Panc1 (cell line): ENCODE data around the gene CWC27. TPM values are rescaled to one million over a fixed set of nuclear protein-coding genes. Genes with fewer than 3 reads are reported as not detected.
A peak's percentile ranks its signal among the peaks of the same experiment; 100 is the strongest.

Experiments
- ATAC-seq: fragments of 200-7000 bp; cut with Tn5 transposase; 2 replicates; pipeline ENCODE4 v1.9.1; 2020; ENCODE audit warnings: mild to moderate bottlenecking, moderate library complexity
- BruUV-seq: library from RNA; stranded (reverse); fragments of 400-500 nt; replicated peaks from 2 replicates; lab custom pipeline; 2021; lab: Mats Ljungman, UMichigan
- CTCF ChIA-PET: fragments of 300-600 bp; sonication (Branson Sonifier 250); formaldehyde crosslinking; loops from one replicate; lab custom pipeline; 2022; ENCODE audit warnings: antibody characterized with exemption; lab: Charles Lee
- POLR2A ChIA-PET: fragments of 300-600 bp; sonication (Branson Sonifier 250); formaldehyde crosslinking; loops from one replicate; lab custom pipeline; 2022; ENCODE audit warnings: antibody characterized with exemption; lab: Charles Lee
- DNase-seq: peaks from one replicate; pipeline ENCODE4 v3.0.0-alpha.2; 2010; ENCODE audit warnings: low read depth, low spot score
- H3K27ac ChIP-seq: 2 replicates; pipeline ENCODE4 v1.5.1; 2011; ENCODE audit warnings: mild to moderate bottlenecking, low read length, inconsistent platforms
- H3K27me3 ChIP-seq: fragments of 200-500 bp; sonication (Bioruptor generic); 2 replicates; pipeline ENCODE4 v1.6.0; 2014; ENCODE audit warnings: low read length, inconsistent platforms; ENCODE audit not compliant: control insufficient read depth, insufficient read depth
- H3K36me3 ChIP-seq: fragments of 200-500 bp; sonication (Bioruptor generic); 2 replicates; pipeline ENCODE4 v1.5.1; 2014; ENCODE audit warnings: inconsistent platforms, mild to moderate bottlenecking, low read length, moderate library complexity; ENCODE audit not compliant: control insufficient read depth, insufficient read depth
- H3K4me1 ChIP-seq: 2 replicates; pipeline ENCODE4 v1.5.1; 2011; ENCODE audit warnings: inconsistent platforms, mild to moderate bottlenecking, low read length, moderate library complexity; ENCODE audit not compliant: control insufficient read depth, insufficient read depth
- H3K4me3 ChIP-seq, 2 experiments: 2 replicates each; pipeline ENCODE4 v1.5.1; 2011 to 2012; ENCODE audit warnings: low read depth in 2 of 2, low read length in 2 of 2, mild to moderate bottlenecking in 2 of 2, inconsistent platforms in 1 of 2, moderate library complexity in 1 of 2
- H3K9me3 ChIP-seq: fragments of 200-500 bp; sonication (Bioruptor generic); 2 replicates; pipeline ENCODE4 v1.5.1; 2014; ENCODE audit warnings: low read depth, mild to moderate bottlenecking, inconsistent platforms, low read length, moderate library complexity; ENCODE audit not compliant: control insufficient read depth, insufficient read depth
- CTCF ChIP-seq: fragments of 450-650 bp; IDR thresholded peaks from 2 replicates; pipeline ENCODE4 v1.5.1; 2017; ENCODE audit warnings: mild to moderate bottlenecking
- POLR2AphosphoS5 ChIP-seq: IDR thresholded peaks from 2 replicates; pipeline ENCODE4 v1.6.1; 2012; ENCODE audit warnings: mild to moderate bottlenecking, low read depth, low read length, moderate library complexity
- SIN3A ChIP-seq: IDR thresholded peaks from 2 replicates; pipeline ENCODE4 v1.6.1; 2012; ENCODE audit warnings: low read depth, mild to moderate bottlenecking, low read length, moderate library complexity, borderline replicate concordance; ENCODE audit not compliant: insufficient read depth
- TCF7L2 ChIP-seq: IDR thresholded peaks from 2 replicates; pipeline ENCODE4 v1.6.1; 2011; ENCODE audit warnings: mild to moderate bottlenecking, low read depth, low read length, inconsistent platforms
- in situ Hi-C: cut with HindIII; loops from 2 replicates; pipeline ENCODE4 v1.10.0; 2016; ENCODE audit warnings: low sequenced_read_pairs, low pct_unique_long_range_greater_than_20kb
- intact Hi-C: fragments of 100-400 bp; cut with micrococcal nuclease; formaldehyde crosslinking; loops from one replicate; pipeline ENCODE4 v1.10.0; 2022; ENCODE audit not compliant: unreplicated experiment
- total RNA-seq: library from RNA; stranded (reverse); gene quantifications from one replicate; pipeline ENCODE4 v1.2.1, GENCODE V29; 2021; ENCODE audit not compliant: unreplicated experiment
- TF ChIP-seq, protein P1 (sequence below), 2 experiments: IDR thresholded peaks; 2 replicates each; pipeline ENCODE4 v1.6.1; 2011 to 2012; ENCODE audit warnings: low read depth in 2 of 2, control low read depth in 1 of 2, low read length in 1 of 2, mild to moderate bottlenecking in 1 of 2, moderate library complexity in 1 of 2; ENCODE audit not compliant: insufficient read depth in 1 of 2

Gene CWC27
- total RNA-seq, 1 experiment from 2014 or later = 19.7 TPM

DNA sequence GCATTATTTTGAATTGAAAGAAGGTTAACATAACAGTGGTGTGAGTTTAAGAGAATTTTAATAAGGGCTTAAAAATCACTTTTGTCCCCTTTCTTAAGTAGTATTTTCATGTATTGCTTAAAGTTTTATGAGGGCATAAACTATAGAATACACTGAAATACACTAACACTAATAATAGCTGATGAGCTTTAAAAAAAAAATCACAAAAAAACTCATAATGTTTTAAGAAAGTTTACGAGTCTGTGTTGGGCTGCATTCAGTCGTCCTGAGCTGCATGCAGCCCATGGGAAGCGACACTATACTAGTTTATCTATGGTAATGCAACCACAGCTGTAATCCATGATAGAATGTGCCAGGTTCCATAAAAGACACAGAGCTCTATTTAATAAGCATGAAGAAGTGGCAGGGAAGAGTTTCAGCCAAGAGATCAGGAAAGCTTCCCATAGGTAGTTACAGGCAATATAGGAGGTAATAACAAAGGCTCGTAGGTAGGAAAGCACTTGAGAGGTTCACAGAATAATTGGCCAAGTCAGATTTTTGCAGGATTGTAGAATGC, 4.7 kb upstream of the CWC27 start:
- H3K27me3 ChIP-seq = no peaks in the 10 kb centered on the region
- in situ Hi-C loops = no loop called here
- H3K4me3 ChIP-seq = no peak overlapping the region
- H3K36me3 ChIP-seq = peaks cover 4% of the 10 kb centered on the region
- DNase-seq (no peak), ATAC-seq (no peak)
- POLR2A ChIA-PET = no interaction called here
- peaks cover 8% of the 10 kb centered on the region for H3K4me1 ChIP-seq
- H3K9me3 ChIP-seq = no peaks in the 10 kb centered on the region
- TF ChIP-seq, protein P1, sequence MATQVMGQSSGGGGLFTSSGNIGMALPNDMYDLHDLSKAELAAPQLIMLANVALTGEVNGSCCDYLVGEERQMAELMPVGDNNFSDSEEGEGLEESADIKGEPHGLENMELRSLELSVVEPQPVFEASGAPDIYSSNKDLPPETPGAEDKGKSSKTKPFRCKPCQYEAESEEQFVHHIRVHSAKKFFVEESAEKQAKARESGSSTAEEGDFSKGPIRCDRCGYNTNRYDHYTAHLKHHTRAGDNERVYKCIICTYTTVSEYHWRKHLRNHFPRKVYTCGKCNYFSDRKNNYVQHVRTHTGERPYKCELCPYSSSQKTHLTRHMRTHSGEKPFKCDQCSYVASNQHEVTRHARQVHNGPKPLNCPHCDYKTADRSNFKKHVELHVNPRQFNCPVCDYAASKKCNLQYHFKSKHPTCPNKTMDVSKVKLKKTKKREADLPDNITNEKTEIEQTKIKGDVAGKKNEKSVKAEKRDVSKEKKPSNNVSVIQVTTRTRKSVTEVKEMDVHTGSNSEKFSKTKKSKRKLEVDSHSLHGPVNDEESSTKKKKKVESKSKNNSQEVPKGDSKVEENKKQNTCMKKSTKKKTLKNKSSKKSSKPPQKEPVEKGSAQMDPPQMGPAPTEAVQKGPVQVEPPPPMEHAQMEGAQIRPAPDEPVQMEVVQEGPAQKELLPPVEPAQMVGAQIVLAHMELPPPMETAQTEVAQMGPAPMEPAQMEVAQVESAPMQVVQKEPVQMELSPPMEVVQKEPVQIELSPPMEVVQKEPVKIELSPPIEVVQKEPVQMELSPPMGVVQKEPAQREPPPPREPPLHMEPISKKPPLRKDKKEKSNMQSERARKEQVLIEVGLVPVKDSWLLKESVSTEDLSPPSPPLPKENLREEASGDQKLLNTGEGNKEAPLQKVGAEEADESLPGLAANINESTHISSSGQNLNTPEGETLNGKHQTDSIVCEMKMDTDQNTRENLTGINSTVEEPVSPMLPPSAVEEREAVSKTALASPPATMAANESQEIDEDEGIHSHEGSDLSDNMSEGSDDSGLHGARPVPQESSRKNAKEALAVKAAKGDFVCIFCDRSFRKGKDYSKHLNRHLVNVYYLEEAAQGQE (IDR thresholded peaks at IDR 0.05; ENCODE audit: insufficient read depth in 1 of 2, low read depth in 2 of 2, low read length in 1 of 2) = no peak
- TF ChIP-seq SIN3A (no peak), TCF7L2 (no peak), POLR2AphosphoS5 (no peak), CTCF (no peak)
- BruUV-seq = no TSS peak
- intact Hi-C loops = no loop called here
- H3K27ac ChIP-seq = no peak overlapping the region
- CTCF ChIA-PET = no interaction called here

- ChIA-PET POLR2A (no interaction called here), CTCF (no interaction called here)
- TF ChIP-seq POLR2AphosphoS5 = no peak
- TF ChIP-seq, protein P1 (IDR thresholded peaks at IDR 0.05; ENCODE audit: insufficient read depth in 1 of 2, low read depth in 2 of 2, low read length in 1 of 2) = no peak
- no peak for TF ChIP-seq TCF7L2
- no peak for TF ChIP-seq SIN3A
- no peak for TF ChIP-seq CTCF
- in situ Hi-C loops = no loop called here
- no peak for ATAC-seq
- Histone ChIP-seq H3K27ac (no peak overlapping the region), H3K9me3 (no peaks in the 10 kb centered on the region), H3K4me1 (peaks cover 15% of the 10 kb centered on the region), H3K27me3 (no peaks in the 10 kb centered on the region), H3K36me3 (peaks cover 8% of the 10 kb centered on the region), H3K4me3 (no peak overlapping the region)
- DNase-seq = no peak
- BruUV-seq = TSS peak; percentile 56
- intact Hi-C loops = no loop called here
Measured at GRCh38 chr5:64765804-64766504, 2.8 kb upstream of the CWC27 start.
